ENCODE data around the gene CHST3. TPM values are rescaled to one million over a fixed set of nuclear protein-coding genes. Genes with fewer than 3 reads are reported as not detected.

The CHST3 gene
- total RNA-seq, 4 donors from 2014 or later: 8.6 to 16.9 (median 14.0) TPM

DNA sequence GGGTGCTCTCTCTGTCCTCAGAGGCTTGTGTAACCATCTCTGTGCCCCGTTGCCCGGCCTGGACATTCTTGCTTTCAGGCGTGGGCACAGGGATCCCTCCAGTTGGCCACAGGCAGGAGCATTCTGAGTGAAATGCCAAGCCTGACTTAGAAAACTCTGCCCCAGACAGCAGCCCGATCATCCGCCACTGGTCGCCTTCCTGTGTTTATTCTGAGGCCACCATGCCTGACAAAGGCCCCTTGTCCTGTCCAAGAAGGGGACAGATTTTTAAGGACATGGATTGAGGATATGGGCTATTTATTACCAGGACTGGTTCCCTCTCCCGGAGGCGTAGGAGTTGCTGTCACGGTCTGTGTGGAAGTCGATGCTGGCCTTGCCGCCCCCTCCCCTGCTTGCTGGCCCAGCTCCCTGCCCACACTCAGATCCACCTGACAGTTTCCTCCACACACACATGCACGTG lies 69.9 kb downstream of the CHST3 start:
- Histone ChIP-seq H3K36me3 (no peaks in the 10 kb centered on the region), H3K9me3 (no peaks in the 10 kb centered on the region), H3K27ac (no peak overlapping the region), H3K4me1 (no peaks in the 10 kb centered on the region), H3K27me3 (no peaks in the 10 kb centered on the region), H3K4me3 (replicated peaks in 1 of 3) (no peak overlapping the region)
- intact Hi-C loops (cut with DNase I): no loop called here
- peak in 1 of 2 donors; percentile 25 for DNase-seq
- TF ChIP-seq POLR2A (IDR thresholded peaks at IDR 0.05): no peak
- TF ChIP-seq, protein P1, sequence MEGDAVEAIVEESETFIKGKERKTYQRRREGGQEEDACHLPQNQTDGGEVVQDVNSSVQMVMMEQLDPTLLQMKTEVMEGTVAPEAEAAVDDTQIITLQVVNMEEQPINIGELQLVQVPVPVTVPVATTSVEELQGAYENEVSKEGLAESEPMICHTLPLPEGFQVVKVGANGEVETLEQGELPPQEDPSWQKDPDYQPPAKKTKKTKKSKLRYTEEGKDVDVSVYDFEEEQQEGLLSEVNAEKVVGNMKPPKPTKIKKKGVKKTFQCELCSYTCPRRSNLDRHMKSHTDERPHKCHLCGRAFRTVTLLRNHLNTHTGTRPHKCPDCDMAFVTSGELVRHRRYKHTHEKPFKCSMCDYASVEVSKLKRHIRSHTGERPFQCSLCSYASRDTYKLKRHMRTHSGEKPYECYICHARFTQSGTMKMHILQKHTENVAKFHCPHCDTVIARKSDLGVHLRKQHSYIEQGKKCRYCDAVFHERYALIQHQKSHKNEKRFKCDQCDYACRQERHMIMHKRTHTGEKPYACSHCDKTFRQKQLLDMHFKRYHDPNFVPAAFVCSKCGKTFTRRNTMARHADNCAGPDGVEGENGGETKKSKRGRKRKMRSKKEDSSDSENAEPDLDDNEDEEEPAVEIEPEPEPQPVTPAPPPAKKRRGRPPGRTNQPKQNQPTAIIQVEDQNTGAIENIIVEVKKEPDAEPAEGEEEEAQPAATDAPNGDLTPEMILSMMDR (IDR thresholded peaks at IDR 0.05): no peak
- WGBS, 2 donors: 56 to 58% methylated on average over 11 of the region's 12 CpGs

DNA sequence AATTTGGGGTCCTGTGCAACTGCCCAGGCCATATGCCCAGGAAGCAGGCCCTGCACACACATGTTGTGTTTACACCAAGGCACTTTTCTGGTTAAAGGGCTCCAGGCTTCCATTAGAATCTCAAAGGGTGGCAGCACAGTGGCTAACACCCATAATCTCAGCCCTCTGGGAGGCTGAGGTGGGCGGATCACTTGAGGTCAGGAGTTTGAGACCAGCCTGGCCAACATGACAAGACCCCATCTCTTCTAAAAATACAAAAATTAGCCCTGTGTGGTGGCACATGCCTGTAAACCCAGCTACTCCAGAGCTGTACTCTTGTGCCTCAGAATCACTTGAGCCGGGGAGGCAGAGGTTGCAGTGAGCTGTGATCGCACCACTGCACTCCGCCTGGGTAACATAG lies 70.6 kb downstream of the CHST3 start:
- no peak overlapping the region for H3K4me3 ChIP-seq (replicated peaks in 1 of 3)
- H3K27me3 ChIP-seq: no peaks in the 10 kb centered on the region
- TF ChIP-seq, protein P1 (IDR thresholded peaks at IDR 0.05): no peak
- no peak for TF ChIP-seq POLR2A (IDR thresholded peaks at IDR 0.05)
- H3K36me3 ChIP-seq: no peaks in the 10 kb centered on the region
- WGBS, 2 donors: 91 to 100% methylated on average over 4 of the region's 4 CpGs
- no peak overlapping the region for H3K27ac ChIP-seq
- intact Hi-C loops (cut with DNase I): no loop called here
- no peaks in the 10 kb centered on the region for H3K9me3 ChIP-seq
- no peaks in the 10 kb centered on the region for H3K4me1 ChIP-seq
- no peak for DNase-seq

- Histone ChIP-seq H3K4me3 (replicated peaks in 1 of 3) (no peak overlapping the region), H3K4me1 (no peaks in the 10 kb centered on the region), H3K9me3 (no peaks in the 10 kb centered on the region), H3K27me3 (no peaks in the 10 kb centered on the region), H3K27ac (no peak overlapping the region), H3K36me3 (no peaks in the 10 kb centered on the region)
- intact Hi-C loops (cut with DNase I): no loop called here
- TF ChIP-seq, protein P1 (IDR thresholded peaks at IDR 0.05): no peak
- no peak for TF ChIP-seq POLR2A (IDR thresholded peaks at IDR 0.05)
- DNase-seq: no peak
- 90 to 91% methylated on average over 10 to 13 of the region's 13 CpGs for WGBS, 2 donors
Measured at GRCh38 chr10:72035252-72035887, 71.2 kb downstream of the CHST3 start.

GRCh38 chr10:72037266-72037665 lies 73.1 kb downstream of the CHST3 start:
- intact Hi-C loops (cut with DNase I): no loop called here
- TF ChIP-seq POLR2A (IDR thresholded peaks at IDR 0.05): no peak
- TF ChIP-seq, protein P1 (IDR thresholded peaks at IDR 0.05): no peak
- H3K27me3 ChIP-seq: no peaks in the 10 kb centered on the region
- WGBS, 2 donors: 95 to 97% methylated on average over 8 of the region's 8 CpGs
- no peak for DNase-seq
- no peak overlapping the region for H3K27ac ChIP-seq
- no peaks in the 10 kb centered on the region for H3K9me3 ChIP-seq
- no peaks in the 10 kb centered on the region for H3K4me1 ChIP-seq
- no peak overlapping the region for H3K4me3 ChIP-seq (replicated peaks in 1 of 3)
- no peaks in the 10 kb centered on the region for H3K36me3 ChIP-seq

GRCh38 chr10:72037811-72038210 lies 73.6 kb downstream of the CHST3 start:
- intact Hi-C loops (cut with DNase I): no loop called here
- Histone ChIP-seq H3K36me3 (no peaks in the 10 kb centered on the region), H3K9me3 (no peaks in the 10 kb centered on the region), H3K27ac (no peak overlapping the region), H3K27me3 (no peaks in the 10 kb centered on the region), H3K4me3 (replicated peaks in 1 of 3) (no peak overlapping the region), H3K4me1 (no peaks in the 10 kb centered on the region)
- no peak for TF ChIP-seq POLR2A (IDR thresholded peaks at IDR 0.05)
- TF ChIP-seq, protein P1 (IDR thresholded peaks at IDR 0.05): no peak
- 81 to 89% methylated on average over 3 of the region's 3 CpGs for WGBS, 2 donors
- DNase-seq: no peak
